K562 (cell line): Measurements from ENCODE around the gene MAPK13. TPM values are rescaled to one million over a fixed set of nuclear protein-coding genes. Genes with fewer than 3 reads are reported as not detected.

Experiments used
- ATAC-seq: fragments of 200-7000 bp; cut with Tn5 transposase; 3 replicates; pipeline ENCODE4 v1.9.1; 2020; ENCODE audit warnings: moderate library complexity
- BruUV-seq: library from RNA; stranded (reverse); fragments of 400-500 nt; replicated peaks from 2 replicates; lab custom pipeline; 2021; lab: Mats Ljungman, UMichigan
- CTCF ChIA-PET: fragments of 300-600 bp; formaldehyde crosslinking; extraction: SDS; loops from one replicate; lab custom pipeline; 2021; ENCODE audit warnings: low intra/inter-chr PET ratio; lab: Yijun Ruan, JAX
- POLR2A ChIA-PET: fragments of 300-600, 350-650 bp; sonication (Branson Sonifier 250); formaldehyde crosslinking; extraction: SDS; loops from one replicate; lab custom pipeline; 2021; ENCODE audit warnings: antibody characterized with exemption, inconsistent platforms; lab: Yijun Ruan, JAX
- DNase-seq, 4 experiments: peaks; one replicate each; pipeline versions ENCODE4 v3.0.0 to v3.0.0-alpha.2; 2011 to 2018; ENCODE audit warnings: low spot score in 3 of 4, mixed read lengths in 3 of 4; ENCODE audit errors: extremely low read depth in 1 of 4
- FAIRE-seq: peaks from 2 replicates; lab custom pipeline; 2011; peaks lifted over from hg19 to GRCh38; lab: Jason Lieb, UNC
- H2AFZ ChIP-seq: 2 replicates; pipeline ENCODE4 v1.6.0; 2011; ENCODE audit warnings: low read depth, low read length, control low read depth, inconsistent platforms
- H3K27ac ChIP-seq: fragments of 200-600 bp; 3 replicates; pipeline ENCODE4 v1.8.0; 2011; ENCODE audit warnings: low read depth, mild to moderate bottlenecking, control low read depth, inconsistent platforms, low read length, moderate library complexity, mixed read lengths; ENCODE audit errors: extremely low read depth
- H3K27me3 ChIP-seq, 2 experiments: fragments of 300-600 bp in 1 of 2; 2 replicates in 1 of 2; 3 replicates in 1 of 2; pipeline versions ENCODE4 v1.6.0 to v1.8.0; 2011; ENCODE audit warnings: inconsistent platforms in 2 of 2, low read length in 2 of 2, mild to moderate bottlenecking in 1 of 2, mixed read lengths in 1 of 2, moderate library complexity in 1 of 2; ENCODE audit not compliant: control insufficient read depth in 2 of 2, insufficient read depth in 2 of 2
- H3K36me3 ChIP-seq: fragments of 300-600 bp; 3 replicates; pipeline ENCODE4 v1.8.0; 2011; ENCODE audit warnings: mild to moderate bottlenecking, low read length, inconsistent platforms; ENCODE audit not compliant: control insufficient read depth, insufficient read depth
- H3K4me1 ChIP-seq, 2 experiments: fragments of 200-600 bp in 1 of 2; replicated peaks in 1 of 2; 2 replicates in 1 of 2; 3 replicates in 1 of 2; pipeline versions ENCODE4 v1.5.1 to v1.8.0; 2011; ENCODE audit warnings: inconsistent platforms in 2 of 2, low read length in 2 of 2, mild to moderate bottlenecking in 1 of 2, mixed read lengths in 1 of 2, moderate library complexity in 1 of 2; ENCODE audit not compliant: control insufficient read depth in 2 of 2, insufficient read depth in 2 of 2
- H3K4me2 ChIP-seq: 2 replicates; pipeline ENCODE4 v1.6.1; 2011; ENCODE audit warnings: low read length, control low read depth, inconsistent platforms, mixed read lengths; ENCODE audit not compliant: insufficient read depth
- H3K4me3 ChIP-seq: fragments of 200-600 bp; sonication (generic), shearing (Covaris generic); 2 replicates; pipeline ENCODE4 v1.5.1; 2016; ENCODE audit warnings: control low read depth, inconsistent platforms
- H3K79me2 ChIP-seq: fragments of 200-600 bp; 3 replicates; pipeline ENCODE4 v1.8.0; 2011; ENCODE audit warnings: low read length, inconsistent platforms; ENCODE audit not compliant: control insufficient read depth, insufficient read depth
- H3K9ac ChIP-seq, 2 experiments: 2 replicates each; pipeline versions ENCODE4 v1.6.0 to v1.6.1; 2011; ENCODE audit warnings: low read depth in 2 of 2, low read length in 2 of 2, control low read depth in 1 of 2, inconsistent platforms in 1 of 2, mild to moderate bottlenecking in 1 of 2, mixed read lengths in 1 of 2; ENCODE audit not compliant: insufficient read depth in 1 of 2
- H3K9me1 ChIP-seq: one replicate; pipeline ENCODE4 v1.6.0; 2011; ENCODE audit warnings: inconsistent platforms, mild to moderate bottlenecking, low read length, moderate library complexity; ENCODE audit not compliant: control insufficient read depth, insufficient read depth
- H3K9me3 ChIP-seq: replicated peaks from 2 replicates; pipeline ENCODE4 v1.5.1; 2011; ENCODE audit warnings: low read depth, low read length, inconsistent platforms; ENCODE audit not compliant: control insufficient read depth, insufficient read depth
- H4K20me1 ChIP-seq: replicated peaks from 2 replicates; pipeline ENCODE4 v1.6.1; 2011; ENCODE audit warnings: low read length, inconsistent platforms, mixed read lengths; ENCODE audit not compliant: control insufficient read depth, insufficient read depth
- CBFA2T3 ChIP-seq: fragments of 450-650 bp; IDR thresholded peaks from 2 replicates; pipeline ENCODE4 v1.6.1; 2017
- CCAR2 ChIP-seq: fragments of 200-400 bp; formaldehyde crosslinking; IDR thresholded peaks from 2 replicates; pipeline ENCODE4 v1.6.1; 2017; ENCODE audit warnings: mild to moderate bottlenecking, low read depth, low read length
- EHMT2 ChIP-seq: fragments of 450-650 bp; IDR thresholded peaks from 2 replicates; pipeline ENCODE4 v1.6.1; 2018; ENCODE audit warnings: antibody characterized with exemption
- NR3C1 ChIP-seq: sonication (generic); formaldehyde crosslinking; IDR thresholded peaks from 2 replicates; pipeline ENCODE4 v1.8.1; 2022; ENCODE audit warnings: missing genetic modification reagents
- TRIM24 ChIP-seq, 2 experiments: fragments of 450-650 bp; IDR thresholded peaks; 2 replicates each; pipeline ENCODE4 v1.6.1; 2016
- ZNF12 ChIP-seq: sonication (generic); formaldehyde crosslinking; IDR thresholded peaks from 2 replicates; pipeline ENCODE4 v1.4.0; 2020; ENCODE audit warnings: mild to moderate bottlenecking, missing genetic modification reagents
- ZNF124 ChIP-seq: sonication (generic); formaldehyde crosslinking; IDR thresholded peaks from 2 replicates; pipeline ENCODE4 v1.8.1; 2022; ENCODE audit warnings: missing genetic modification reagents
- WGBS: fragments of 100-300 bp; shearing (Covaris generic); methylation state at CpG from one replicate; pipeline ENCODE4 v1.1.6; 2016; ENCODE audit warnings: low coverage, mixed read lengths; ENCODE audit not compliant: insufficient coverage; ENCODE audit errors: missing lambda C conversion rate; 5-methylcytosine and 5-hydroxymethylcytosine counted together
- in situ Hi-C: fragments of 300-500 bp; cut with MboI; formaldehyde crosslinking; loops from 4 replicates; pipeline ENCODE4 v1.15.0; 2018; ENCODE audit warnings: inconsistent platforms, mixed read lengths
- intact Hi-C: fragments of 100-400 bp; cut with micrococcal nuclease; formaldehyde crosslinking; loops from 2 replicates; pipeline ENCODE4 v1.14.2; 2022
- polyA plus RNA-seq, 8 experiments: library from polyadenylated mRNA; depleted of rRNA in 4 of 8; stranded (reverse) in 5 of 8; unstranded in 3 of 8; fragments of >200 nt; fragmentation: Nextera tagmentation in 2 of 8; fragmentation: Illumina TruSeq in 1 of 8; extraction: Ambion mirVana in 2 of 8; extraction: Trizol in 1 of 8; gene quantifications; 2 replicates each; pipeline versions ENCODE4 v1.2.1 to v1.2.3, GENCODE V29; 2011 to 2014; ENCODE audit warnings: inconsistent platforms in 1 of 8, missing spikeins in 1 of 8
- total RNA-seq, 7 experiments: library from RNA; depleted of rRNA in 6 of 7; stranded (reverse); fragments of >200 nt in 6 of 7; fragmentation: Illumina TruSeq in 2 of 7; extraction: Trizol in 2 of 7; gene quantifications; 2 replicates each; pipeline versions ENCODE4 v1.2.1 to v1.2.3, GENCODE V29; 2011 to 2021; ENCODE audit warnings: low replicate concordance in 1 of 7
- TF ChIP-seq, protein P1 (sequence below): fragments of 450-650 bp; formaldehyde crosslinking; IDR thresholded peaks from 2 replicates; pipeline ENCODE4 v1.4.0; 2020; ENCODE audit warnings: mild to moderate bottlenecking, mixed read lengths

MAPK13 gene
- total and polyA plus RNA-seq, 9 of the 15 experiments (the other 6 are each of a cell fraction or from before 2014, with no cell fraction given): 0.03 to 2.3 (median 0.48) TPM; not detected in 1

DNA sequence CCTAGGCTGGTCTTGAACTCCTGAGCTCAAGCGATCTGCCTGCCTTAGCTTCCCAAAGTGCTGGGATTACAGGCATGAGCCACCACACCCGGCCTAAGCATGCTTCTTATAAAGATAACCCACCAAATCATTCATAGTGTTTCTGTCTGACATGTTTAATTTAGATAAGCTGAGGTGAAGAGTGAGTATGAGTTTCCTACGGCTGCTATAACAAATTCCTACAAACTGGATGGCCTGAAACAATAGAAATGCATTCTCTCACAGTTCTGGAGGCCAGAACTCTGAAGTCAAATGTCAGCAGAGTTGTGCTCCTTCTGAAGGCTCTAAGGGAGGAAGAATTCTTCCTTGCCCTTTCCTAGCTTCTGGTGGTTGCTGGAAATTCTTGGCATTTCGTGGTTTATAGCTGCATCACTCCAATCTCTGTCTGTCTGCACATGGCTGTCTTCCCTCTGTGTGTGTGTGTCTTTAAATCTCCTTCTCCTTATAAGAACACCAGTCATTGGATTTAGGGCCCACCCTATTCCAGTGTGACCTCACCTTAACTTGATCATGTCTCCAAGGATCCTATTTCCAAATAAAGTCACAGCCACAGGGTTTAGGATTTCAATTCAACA is 29.9 kb downstream of the MAPK13 start:
- in situ Hi-C loops: no loop called here

More for the DNA sequence above, 29.9 kb downstream of the MAPK13 start:
- Histone ChIP-seq H3K9me3 (peaks cover 9% of the 10 kb centered on the region), H3K4me1 (no peaks in the 10 kb centered on the region), H4K20me1 (no peaks in the 10 kb centered on the region), H3K27me3 (no peaks in the 10 kb centered on the region), H3K36me3 (no peaks in the 10 kb centered on the region), H2AFZ (no peak overlapping the region), H3K4me2 (no peak overlapping the region), H3K79me2 (no peaks in the 10 kb centered on the region), H3K9ac (no peak overlapping the region), H3K9me1 (no peaks in the 10 kb centered on the region), H3K4me3 (no peak overlapping the region), H3K27ac (no peak overlapping the region)
- CTCF ChIA-PET: no interaction called here
- intact Hi-C loops: no loop called here
- DNase-seq: no peak
- TF ChIP-seq TRIM24 (IDR thresholded peaks at IDR 0.05) (0 out of 4 replicates have a peak, but pooled peaks of 1 of the 2 experiments have one; percentile 24), ZNF12 (CRISPR knock-in tag) (peak; percentile 99), ZNF124 (no peak), CCAR2 (no peak), CBFA2T3 (peak; percentile 42; the same call in 1 of the 2 replicates), EHMT2 (no peak), NR3C1 (CRISPR knock-in tag) (no peak)
- TF ChIP-seq, protein P1, sequence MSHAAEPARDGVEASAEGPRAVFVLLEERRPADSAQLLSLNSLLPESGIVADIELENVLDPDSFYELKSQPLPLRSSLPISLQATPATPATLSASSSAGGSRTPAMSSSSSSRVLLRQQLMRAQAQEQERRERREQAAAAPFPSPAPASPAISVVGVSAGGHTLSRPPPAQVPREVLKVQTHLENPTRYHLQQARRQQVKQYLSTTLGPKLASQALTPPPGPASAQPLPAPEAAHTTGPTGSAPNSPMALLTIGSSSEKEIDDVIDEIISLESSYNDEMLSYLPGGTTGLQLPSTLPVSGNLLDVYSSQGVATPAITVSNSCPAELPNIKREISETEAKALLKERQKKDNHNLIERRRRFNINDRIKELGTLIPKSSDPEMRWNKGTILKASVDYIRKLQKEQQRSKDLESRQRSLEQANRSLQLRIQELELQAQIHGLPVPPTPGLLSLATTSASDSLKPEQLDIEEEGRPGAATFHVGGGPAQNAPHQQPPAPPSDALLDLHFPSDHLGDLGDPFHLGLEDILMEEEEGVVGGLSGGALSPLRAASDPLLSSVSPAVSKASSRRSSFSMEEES (CRISPR knock-in tag): no peak
- no peak for FAIRE-seq
- POLR2A ChIA-PET: interaction anchor here (1.5 kb wide), 1 partner anchor 33 kb away, joined by 3 read pairs; no protein-coding TSS in a partner anchor
- no TSS peak for BruUV-seq
- WGBS: 9% methylated on average over 4 of the region's 4 CpGs
- ATAC-seq: no peak
